NCI-H524 (cell line): ENCODE data around the gene BIRC5.

ENCODE experiments used
- DNase-seq, 2 experiments: peaks; one replicate each; lab custom pipeline; 2025; lab: John Stamatoyannopoulos, UW

Gene BIRC5

DNA sequence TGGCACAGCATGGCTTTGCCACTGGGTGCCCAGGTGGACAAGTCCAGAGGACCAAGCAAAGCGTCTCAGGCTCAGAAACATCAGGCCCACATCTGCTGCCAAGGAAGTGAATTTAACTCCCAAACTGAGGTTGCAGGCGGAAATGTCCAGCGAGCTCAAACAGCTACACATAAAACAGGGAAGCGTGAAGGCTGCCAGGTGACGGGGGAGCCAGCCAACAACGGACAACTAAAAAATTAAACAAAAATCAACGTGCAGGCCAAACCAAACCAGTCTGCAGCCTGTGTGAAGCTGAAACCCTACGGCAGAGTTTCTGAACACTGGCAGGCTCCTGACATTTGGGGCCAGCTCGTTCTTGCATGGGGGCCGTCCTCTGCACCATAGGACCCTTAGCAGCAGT lies 29.7 kb upstream of the BIRC5 start:
- DNase-seq: no peak

DNA sequence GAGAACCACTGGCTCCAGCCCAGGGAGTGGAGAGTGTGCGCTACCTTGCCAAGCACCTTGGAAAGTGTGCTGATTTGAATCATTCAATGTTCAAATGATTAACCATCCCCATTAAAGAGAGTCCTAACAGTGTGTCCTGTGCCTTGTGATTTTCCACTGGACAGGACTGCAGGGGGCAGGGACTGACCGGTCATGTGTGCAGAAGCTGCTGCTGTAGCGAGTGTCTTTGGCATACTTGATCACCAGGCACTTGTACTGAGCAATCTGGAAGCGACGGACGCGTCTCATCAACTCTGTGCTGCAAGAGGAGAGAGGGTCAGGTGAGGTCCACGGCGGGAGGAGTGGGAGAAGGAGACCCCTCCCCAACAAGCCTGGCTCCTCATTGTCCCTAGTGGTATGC lies 29.2 kb upstream of the BIRC5 start:
- DNase-seq: no peak

DNA sequence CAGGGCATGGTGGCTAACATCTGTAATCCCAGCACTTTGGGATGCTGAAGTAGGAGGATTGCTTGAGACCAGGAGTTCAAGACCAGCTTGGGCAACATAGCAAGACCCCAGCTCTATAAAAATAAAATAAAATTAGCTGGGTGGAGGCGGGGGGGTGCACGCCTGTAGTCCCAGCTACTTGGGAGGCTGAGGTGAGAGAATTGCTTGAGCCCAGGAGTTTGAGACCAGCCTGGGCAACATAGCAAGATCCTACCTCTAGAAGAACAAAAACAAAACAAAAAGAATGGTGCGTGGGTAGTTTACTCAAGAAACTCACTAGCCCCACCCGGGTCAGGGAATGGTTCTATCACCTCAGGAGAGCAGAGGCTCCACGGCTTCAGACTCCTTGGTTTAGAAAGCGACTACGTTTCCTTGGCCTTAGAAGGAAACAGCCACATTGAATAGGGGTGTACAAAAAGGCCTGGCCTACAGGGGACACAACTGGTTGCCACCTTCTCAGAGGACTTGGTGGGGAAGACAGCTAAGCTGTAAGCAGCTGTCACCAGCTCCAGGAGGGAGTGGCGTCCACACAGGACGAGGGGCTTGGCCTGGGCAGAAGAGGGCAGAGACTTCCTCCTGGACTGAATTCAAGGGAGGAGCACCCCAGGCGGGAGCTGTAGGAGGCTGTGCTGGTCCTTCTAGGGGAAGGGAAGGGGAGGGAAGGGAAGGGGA lies 27.9 kb upstream of the BIRC5 start:
- DNase-seq: peak; percentile 42 to 74

DNA sequence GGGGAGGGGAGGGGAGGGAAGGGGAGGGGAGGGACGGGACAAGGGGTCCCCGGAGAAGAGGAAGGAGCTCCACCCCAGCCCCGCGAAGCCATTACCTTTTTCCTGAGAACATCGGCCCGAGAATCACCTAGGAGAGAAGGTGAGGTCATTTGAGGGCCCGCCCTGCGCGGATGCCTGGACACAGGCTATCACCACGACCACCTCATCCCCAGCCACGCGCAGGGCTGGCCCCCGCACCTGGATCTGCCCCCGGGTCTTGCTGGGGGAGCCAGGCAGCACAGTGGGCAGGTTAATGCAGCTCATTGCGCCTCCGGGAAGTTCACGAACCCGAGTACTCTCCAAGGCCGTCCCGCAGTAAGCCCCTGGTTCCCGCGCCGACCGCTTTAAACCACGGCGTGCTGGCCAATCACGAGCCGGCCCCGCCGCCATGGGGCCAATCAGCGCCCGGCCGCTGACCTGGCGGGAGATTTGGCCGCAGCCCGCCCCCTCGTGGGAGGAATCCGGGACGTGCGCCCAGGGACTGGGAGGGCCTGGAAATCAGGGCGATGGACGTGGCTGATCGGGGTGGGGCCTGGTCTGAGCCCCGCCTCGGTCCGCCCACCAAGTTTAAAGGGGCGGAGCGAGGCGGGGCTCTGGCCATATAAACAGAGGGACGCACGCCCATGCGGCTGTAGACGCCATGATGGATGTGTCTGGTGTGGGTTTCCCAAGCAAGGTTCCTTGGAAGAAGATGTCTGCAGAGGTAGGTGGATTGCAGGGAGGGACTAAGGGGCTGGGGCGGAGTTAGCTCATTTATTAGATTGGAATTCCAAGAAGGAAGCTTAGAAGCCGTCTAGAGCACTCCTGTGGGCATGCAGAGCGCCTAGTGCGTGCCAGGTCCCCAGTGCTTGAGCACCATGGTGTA lies 27.1 kb upstream of the BIRC5 start, which contains the start of the genes AFMID and TK1:
AFMID (plus strand) TSS at position 671 of the 904 bp plus-strand sequence; CDS start at position 680, 9 bp downstream.
TK1 (minus strand) TSS at position 361 of the 904 bp plus-strand sequence; CDS start at position 303, 58 bp downstream.
- DNase-seq: peak; percentile 99 to 100

DNA sequence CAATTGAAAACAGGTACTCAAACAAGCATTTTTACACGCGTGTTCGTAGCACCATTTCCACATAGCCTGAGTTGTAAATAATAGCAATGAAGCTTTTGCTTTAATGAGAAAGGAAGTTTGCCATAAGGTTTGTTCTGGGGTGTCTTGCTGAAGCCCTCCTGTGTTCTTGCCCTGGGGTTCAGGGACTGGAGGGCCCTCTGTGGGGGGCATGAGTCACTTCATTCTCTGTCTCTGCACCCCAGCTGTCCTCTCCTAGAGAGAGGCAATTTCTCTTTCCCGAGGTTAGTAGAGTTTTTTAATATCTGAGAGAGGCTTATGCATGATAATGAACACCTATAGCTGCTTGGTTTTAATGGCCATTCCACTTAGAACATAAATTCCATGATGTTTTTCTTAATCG lies 17.3 kb upstream of the BIRC5 start:
- DNase-seq: no peak

DNA sequence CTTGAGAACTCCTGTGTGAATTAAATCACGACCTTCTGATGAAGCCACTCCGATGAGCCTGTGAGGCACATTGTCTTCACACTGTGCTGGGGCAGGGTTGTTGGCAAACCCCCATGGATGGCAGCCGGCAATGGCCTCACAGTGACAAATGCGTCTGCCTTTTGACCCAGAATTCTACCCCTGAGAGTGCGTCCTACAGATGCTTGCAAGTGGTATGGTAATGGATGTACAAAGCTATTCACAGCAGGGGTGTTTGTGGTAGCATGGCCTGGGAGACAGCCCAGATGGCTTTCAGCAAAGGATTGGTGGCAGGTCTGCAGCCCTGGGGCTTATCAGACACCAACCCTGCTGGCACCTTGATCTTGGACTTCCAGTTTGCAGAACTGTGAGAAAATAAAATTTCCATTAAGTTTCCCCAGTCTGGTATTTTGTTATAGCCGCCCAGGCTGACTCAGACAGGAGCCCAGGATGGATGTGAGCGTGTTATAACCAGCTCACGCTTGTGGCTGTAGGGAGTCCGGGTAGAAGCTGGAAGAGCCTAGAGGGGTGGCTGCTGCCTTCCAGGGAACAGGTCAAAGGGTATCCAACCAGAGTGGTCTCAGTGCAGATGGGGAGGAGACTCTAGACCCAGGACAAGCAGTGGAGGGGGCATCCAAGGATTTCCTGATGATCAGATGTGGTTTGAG lies 16.8 kb upstream of the BIRC5 start:
- DNase-seq: peak; percentile 18 to 53

DNA sequence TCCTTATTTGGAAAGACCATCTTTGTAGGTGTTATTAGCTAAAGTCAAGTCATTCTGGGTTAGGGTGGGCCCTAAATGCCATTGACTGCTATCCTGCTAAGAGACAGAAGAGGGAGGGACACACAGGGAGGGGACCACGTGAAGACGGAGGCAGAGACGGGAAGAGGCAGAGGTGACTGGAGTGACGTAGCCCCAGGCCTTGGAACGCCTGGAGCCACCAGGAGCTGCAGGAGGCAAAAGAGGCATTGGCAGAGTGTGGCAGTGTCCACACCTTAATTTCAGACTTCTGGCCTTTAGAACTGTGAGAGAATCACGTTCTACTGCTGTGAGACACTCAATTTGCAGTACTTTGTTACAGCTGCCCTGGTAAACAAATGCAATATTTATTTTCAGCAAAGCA lies 13.6 kb upstream of the BIRC5 start:
- DNase-seq: no peak

DNA sequence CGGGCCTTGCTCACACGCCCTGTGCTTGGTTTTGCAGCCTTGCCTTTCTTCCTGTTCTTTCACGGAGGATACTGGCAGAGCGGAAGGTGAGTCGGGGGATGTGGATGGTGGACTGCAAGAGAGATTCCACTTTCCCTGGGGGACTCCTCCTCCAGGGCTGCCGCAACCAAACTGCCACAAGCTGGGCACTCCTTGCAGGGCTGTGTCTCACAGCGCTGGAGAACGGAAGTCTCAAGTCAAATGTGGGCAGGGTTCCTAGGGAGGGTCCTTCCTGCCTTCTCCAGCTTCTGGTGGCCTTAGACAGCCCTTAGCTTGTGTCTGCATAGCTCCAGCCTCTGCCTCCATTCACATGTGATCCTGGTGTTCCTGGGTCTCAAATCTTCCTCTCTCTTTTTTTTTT lies 11.4 kb upstream of the BIRC5 start:
- DNase-seq: no peak

DNA sequence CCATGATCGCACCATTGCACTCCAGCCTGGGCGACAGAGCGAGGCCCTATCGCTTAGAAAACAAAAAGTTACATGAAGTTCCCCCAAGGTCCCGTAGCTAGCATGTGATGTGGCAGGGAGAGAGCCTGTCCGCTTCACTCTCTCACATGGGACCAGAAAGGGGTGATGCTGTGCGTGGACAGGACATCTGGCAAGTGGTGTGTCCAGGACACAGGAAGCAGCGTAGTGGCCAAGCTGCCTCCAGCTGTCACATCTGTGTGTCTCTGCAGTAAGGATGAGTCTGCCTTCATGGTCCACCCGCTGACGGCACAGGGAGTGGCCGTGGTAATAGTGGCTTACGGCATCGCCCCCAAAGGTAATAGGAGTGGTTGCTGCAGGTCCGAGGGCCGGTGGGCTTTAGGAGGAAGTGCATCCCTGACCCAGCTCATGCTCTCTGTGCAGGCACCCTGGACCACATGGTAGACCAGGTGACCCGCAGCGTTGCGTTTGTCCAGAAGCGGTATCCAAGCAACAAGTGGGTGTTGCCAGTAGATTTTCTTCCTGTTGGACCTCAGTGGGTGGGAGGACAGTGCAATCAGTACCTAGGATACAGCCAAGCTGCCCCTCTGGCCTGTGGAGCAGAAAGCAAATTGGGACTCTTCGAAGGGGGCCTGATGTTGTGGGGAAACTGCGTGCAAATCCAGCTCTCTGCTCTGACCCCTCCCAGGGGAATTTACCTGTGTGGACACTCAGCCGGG lies 9.5 kb upstream of the BIRC5 start:
- no peak for DNase-seq

DNA sequence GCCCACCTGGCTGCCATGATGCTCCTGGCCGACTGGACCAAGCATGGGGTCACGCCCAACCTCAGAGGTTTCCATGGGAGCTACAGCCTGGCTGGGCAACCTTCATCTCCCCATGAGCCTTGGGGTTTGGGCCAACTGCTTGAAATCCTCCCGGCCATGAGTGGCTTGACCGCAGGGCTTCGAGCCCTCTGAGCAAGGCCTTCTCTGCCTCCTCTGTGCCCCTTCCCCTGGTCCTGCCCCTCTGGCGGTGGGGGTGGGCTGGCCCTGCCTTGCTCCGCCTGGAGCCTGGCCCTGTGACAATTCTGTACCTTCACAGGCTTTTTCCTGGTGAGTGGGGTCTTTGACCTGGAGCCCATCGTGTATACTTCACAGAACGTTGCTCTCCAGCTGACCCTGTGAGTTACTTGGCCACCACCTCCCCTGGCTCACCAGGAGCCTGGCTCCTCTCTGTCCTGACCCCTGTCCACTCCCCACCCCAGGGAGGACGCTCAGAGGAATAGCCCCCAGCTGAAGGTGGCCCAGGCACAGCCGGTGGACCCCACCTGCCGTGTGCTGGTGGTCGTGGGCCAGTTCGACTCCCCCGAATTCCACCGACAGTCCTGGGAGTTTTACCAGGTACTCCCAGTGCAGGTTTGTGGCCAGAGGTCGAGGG lies 8.8 kb upstream of the BIRC5 start:
- no peak for DNase-seq

DNA sequence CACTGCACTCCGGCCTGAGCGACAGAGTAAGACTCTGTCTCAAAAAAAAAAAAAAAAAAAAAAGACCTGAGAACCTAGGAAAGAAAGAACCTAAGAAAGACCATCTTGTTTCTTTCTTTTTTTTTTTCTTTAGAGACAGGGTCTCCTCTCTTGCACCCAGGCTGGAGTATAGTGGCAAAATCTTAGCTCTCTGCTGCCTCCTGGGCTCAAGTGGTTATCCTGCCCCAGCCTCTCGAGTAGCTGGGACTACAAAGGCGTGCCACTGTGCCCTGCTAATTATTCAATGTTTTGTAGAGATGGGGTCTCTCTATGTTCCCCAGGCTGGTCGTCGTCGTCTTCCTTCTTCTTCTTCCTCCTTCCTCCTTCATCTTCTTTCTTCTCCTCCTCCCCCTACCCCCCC lies 7.8 kb upstream of the BIRC5 start:
- no peak for DNase-seq

DNA sequence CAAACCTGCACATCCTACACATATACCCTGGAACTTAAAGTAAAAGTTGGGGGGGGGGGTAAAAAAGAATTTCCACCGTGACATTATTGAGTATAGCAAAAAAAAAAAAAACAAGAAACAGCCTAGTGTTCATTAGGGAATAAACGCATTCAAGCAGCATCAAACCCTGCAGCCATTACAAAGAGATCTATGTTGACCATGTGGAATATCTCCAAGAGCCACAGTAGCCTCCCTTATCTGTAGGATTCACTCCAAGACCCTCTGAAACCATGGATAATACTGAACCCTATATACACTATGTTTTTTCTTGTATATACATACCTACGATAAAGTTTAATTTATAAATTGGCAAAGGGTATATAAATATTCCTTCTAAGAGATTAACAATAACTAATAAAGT lies 5.6 kb upstream of the BIRC5 start:
- no peak for DNase-seq

DNA sequence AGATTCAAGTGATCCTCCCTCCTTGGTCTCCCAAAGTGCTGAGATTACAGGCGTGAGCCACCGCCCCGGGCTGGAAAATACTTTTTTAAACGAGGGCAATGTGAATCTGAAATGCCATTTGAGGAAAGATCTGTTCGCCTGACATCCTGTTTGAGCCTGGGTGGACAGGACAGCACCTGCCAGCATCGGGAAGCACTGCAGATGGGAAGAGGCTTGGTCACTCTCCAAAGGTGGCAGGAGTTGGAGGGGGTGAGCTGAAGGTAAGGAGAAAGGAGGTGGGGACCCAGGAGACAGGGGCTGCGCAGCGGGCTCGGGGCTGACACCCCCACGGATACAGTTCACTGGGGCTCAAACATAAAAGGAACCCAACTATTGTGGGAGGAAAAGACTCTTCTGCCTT lies 3.9 kb upstream of the BIRC5 start:
- DNase-seq: no peak

DNA sequence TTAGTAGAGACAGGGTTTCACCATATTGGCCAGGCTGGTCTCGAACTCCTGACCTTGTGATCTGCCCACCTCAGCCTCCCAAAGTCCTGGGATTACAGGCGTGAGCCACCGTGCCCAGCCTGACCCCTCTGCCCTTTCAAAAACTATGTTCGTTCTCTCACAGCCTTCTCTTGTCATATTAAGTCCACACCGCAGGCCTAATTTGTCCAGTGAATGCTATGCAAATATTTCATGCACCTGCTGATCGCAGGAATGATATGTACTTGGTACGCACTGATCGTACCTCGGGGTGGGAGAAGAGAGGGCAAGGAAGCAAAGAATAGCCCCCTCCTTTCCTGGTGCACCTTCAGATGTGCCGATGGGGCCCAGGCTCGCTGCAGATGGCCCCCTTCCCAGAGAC lies 3.0 kb upstream of the BIRC5 start:
- no peak for DNase-seq

DNA sequence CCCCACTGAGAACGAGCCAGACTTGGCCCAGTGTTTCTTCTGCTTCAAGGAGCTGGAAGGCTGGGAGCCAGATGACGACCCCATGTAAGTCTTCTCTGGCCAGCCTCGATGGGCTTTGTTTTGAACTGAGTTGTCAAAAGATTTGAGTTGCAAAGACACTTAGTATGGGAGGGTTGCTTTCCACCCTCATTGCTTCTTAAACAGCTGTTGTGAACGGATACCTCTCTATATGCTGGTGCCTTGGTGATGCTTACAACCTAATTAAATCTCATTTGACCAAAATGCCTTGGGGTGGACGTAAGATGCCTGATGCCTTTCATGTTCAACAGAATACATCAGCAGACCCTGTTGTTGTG lies 631 bp downstream of the BIRC5 start:
- no peak for DNase-seq

DNA sequence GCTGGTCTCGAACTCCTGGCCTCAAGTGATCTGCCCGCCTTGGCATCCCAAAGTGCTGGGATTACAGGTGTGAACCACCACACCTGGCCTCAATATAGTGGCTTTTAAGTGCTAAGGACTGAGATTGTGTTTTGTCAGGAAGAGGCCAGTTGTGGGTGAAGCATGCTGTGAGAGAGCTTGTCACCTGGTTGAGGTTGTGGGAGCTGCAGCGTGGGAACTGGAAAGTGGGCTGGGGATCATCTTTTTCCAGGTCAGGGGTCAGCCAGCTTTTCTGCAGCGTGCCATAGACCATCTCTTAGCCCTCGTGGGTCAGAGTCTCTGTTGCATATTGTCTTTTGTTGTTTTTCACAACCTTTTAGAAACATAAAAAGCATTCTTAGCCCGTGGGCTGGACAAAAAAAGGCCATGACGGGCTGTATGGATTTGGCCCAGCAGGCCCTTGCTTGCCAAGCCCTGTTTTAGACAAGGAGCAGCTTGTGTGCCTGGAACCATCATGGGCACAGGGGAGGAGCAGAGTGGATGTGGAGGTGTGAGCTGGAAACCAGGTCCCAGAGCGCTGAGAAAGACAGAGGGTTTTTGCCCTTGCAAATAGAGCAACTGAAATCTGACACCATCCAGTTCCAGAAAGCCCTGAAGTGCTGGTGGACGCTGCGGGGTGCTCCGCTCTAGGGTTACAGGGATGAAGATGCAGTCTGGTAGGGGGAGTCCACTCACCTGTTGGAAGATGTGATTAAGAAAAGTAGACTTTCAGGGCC lies 5.5 kb downstream of the BIRC5 start:
- peak in 1 of 2 experiments; percentile 52 for DNase-seq

DNA sequence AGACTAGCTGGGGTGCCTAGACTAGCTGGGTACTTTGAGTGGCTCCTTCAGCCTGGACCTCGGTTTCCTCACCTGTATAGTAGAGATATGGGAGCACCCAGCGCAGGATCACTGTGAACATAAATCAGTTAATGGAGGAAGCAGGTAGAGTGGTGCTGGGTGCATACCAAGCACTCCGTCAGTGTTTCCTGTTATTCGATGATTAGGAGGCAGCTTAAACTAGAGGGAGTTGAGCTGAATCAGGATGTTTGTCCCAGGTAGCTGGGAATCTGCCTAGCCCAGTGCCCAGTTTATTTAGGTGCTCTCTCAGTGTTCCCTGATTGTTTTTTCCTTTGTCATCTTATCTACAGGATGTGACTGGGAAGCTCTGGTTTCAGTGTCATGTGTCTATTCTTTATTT lies 9.0 kb downstream of the BIRC5 start:
- no peak for DNase-seq

DNA sequence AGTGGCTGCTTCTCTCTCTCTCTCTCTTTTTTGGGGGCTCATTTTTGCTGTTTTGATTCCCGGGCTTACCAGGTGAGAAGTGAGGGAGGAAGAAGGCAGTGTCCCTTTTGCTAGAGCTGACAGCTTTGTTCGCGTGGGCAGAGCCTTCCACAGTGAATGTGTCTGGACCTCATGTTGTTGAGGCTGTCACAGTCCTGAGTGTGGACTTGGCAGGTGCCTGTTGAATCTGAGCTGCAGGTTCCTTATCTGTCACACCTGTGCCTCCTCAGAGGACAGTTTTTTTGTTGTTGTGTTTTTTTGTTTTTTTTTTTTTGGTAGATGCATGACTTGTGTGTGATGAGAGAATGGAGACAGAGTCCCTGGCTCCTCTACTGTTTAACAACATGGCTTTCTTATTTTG lies 9.7 kb downstream of the BIRC5 start:
- no peak for DNase-seq

DNA sequence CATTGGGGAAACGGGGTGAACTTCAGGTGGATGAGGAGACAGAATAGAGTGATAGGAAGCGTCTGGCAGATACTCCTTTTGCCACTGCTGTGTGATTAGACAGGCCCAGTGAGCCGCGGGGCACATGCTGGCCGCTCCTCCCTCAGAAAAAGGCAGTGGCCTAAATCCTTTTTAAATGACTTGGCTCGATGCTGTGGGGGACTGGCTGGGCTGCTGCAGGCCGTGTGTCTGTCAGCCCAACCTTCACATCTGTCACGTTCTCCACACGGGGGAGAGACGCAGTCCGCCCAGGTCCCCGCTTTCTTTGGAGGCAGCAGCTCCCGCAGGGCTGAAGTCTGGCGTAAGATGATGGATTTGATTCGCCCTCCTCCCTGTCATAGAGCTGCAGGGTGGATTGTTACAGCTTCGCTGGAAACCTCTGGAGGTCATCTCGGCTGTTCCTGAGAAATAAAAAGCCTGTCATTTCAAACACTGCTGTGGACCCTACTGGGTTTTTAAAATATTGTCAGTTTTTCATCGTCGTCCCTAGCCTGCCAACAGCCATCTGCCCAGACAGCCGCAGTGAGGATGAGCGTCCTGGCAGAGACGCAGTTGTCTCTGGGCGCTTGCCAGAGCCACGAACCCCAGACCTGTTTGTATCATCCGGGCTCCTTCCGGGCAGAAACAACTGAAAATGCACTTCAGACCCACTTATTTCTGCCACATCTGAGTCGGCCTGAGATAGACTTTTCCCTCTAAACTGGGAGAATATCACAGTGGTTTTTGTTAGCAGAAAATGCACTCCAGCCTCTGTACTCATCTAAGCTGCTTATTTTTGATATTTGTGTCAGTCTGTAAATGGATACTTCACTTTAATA lies 10.4 kb downstream of the BIRC5 start:
- DNase-seq: peak; percentile 88 to 98
